HAP-1 (cell line): Measurements from ENCODE around the gene HHAT.
A peak's percentile ranks its signal among the peaks of the same experiment; 100 is the strongest.
"Not testable (repeated sequence)": the region's sequence is repeated elsewhere in the genome, so short reads cannot be mapped to it uniquely, and the experiment has no call there.

Experiments used
- DNase-seq, 2 experiments: peaks; one replicate each; pipeline ENCODE4 v3.0.0-alpha.2; 2016 to 2020; ENCODE audit warnings: low spot score in 2 of 2
- H3K27me3 ChIP-seq: fragments of 250-450 bp; sonication (Bioruptor Pico); 2 replicates; pipeline ENCODE4 v1.5.1; 2020; ENCODE audit warnings: low read depth, mild to moderate bottlenecking, moderate library complexity
- H3K36me3 ChIP-seq: fragments of 250-450 bp; sonication (Bioruptor Pico); replicated peaks from 2 replicates; pipeline ENCODE4 v1.5.1; 2020; ENCODE audit warnings: mild to moderate bottlenecking
- H3K4me1 ChIP-seq: fragments of 250-450 bp; sonication (Bioruptor Pico); 2 replicates; pipeline ENCODE4 v1.5.1; 2020; ENCODE audit warnings: mild to moderate bottlenecking
- H3K4me3 ChIP-seq: fragments of 250-450 bp; sonication (Bioruptor Pico); 2 replicates; pipeline ENCODE4 v1.5.1; 2020; ENCODE audit warnings: mild to moderate bottlenecking, moderate library complexity
- H3K9me3 ChIP-seq: fragments of 250-450 bp; sonication (Bioruptor Pico); 2 replicates; pipeline ENCODE4 v1.5.1; 2020; ENCODE audit warnings: mild to moderate bottlenecking, moderate library complexity
- in situ Hi-C: fragments of 300-500 bp; cut with MboI; formaldehyde crosslinking; loops from 3 replicates; pipeline ENCODE4 v1.14.3; 2020; ENCODE audit warnings: low sequenced_read_pairs, inconsistent platforms, mixed read lengths

Gene HHAT

GRCh38 chr1:210397681-210398080 is 69.0 kb downstream of the HHAT start:
- Histone ChIP-seq H3K4me1 (no peaks in the 10 kb centered on the region), H3K9me3 (no peaks in the 10 kb centered on the region), H3K27me3 (peaks cover 20% of the 10 kb centered on the region), H3K4me3 (no peak overlapping the region), H3K36me3 (no peaks in the 10 kb centered on the region)
- DNase-seq = no peak
- in situ Hi-C loops = loop anchor here (25.0 kb wide), 1 partner anchor 260 kb away; no protein-coding TSS in a partner anchor

- Histone ChIP-seq H3K4me3 (no peak overlapping the region), H3K4me1 (no peaks in the 10 kb centered on the region), H3K9me3 (no peaks in the 10 kb centered on the region), H3K36me3 (no peaks in the 10 kb centered on the region), H3K27me3 (peaks cover 26% of the 10 kb centered on the region)
- no peak for DNase-seq
- in situ Hi-C loops = loop anchor here (25.0 kb wide), 1 partner anchor 261 kb away; no protein-coding TSS in a partner anchor
Measured at GRCh38 chr1:210398466-210398865, 69.8 kb downstream of the HHAT start.

- in situ Hi-C loops = no loop called here
- Histone ChIP-seq H3K27me3 (peaks cover 23% of the 10 kb centered on the region), H3K4me1 (no peaks in the 10 kb centered on the region), H3K36me3 (no peaks in the 10 kb centered on the region), H3K9me3 (no peaks in the 10 kb centered on the region), H3K4me3 (no peak overlapping the region)
- DNase-seq = peak; percentile 57 to 74
Measured at GRCh38 chr1:210400043-210400840, 71.5 kb downstream of the HHAT start.

- in situ Hi-C loops = no loop called here
- no peak for DNase-seq
- H3K36me3 ChIP-seq = no peaks in the 10 kb centered on the region
- H3K27me3 ChIP-seq = peaks cover 9% of the 10 kb centered on the region; the same call in 1 of the 2 replicates
- no peak overlapping the region for H3K4me3 ChIP-seq
- no peaks in the 10 kb centered on the region for H3K9me3 ChIP-seq
- H3K4me1 ChIP-seq = no peaks in the 10 kb centered on the region; the same call in 1 of the 2 replicates
Measured at GRCh38 chr1:210402560-210402959, 73.9 kb downstream of the HHAT start.

GRCh38 chr1:210405316-210405715 is 76.6 kb downstream of the HHAT start:
- no peaks in the 10 kb centered on the region; the same call in 1 of the 2 replicates for H3K4me1 ChIP-seq
- no peaks in the 10 kb centered on the region for H3K9me3 ChIP-seq
- H3K4me3 ChIP-seq = no peak overlapping the region
- H3K27me3 ChIP-seq = peaks cover 9% of the 10 kb centered on the region; the same call in 1 of the 2 replicates
- H3K36me3 ChIP-seq = no peaks in the 10 kb centered on the region
- in situ Hi-C loops = no loop called here
- DNase-seq = no peak

GRCh38 chr1:210406341-210406740 is 77.6 kb downstream of the HHAT start:
- H3K4me3 ChIP-seq, in situ Hi-C loops, H3K4me1 ChIP-seq, H3K27me3 ChIP-seq, H3K9me3 ChIP-seq, DNase-seq, H3K36me3 ChIP-seq: not testable (repeated sequence)

GRCh38 chr1:210407207-210407886 is 78.6 kb downstream of the HHAT start:
- peaks cover 9% of the 10 kb centered on the region; the same call in 1 of the 2 replicates for H3K27me3 ChIP-seq
- in situ Hi-C loops = no loop called here

GRCh38 chr1:210407887-210408252 is 79.2 kb downstream of the HHAT start:
- Histone ChIP-seq H3K4me3 (no peak overlapping the region), H3K27me3 (peaks cover 5% of the 10 kb centered on the region; the same call in 1 of the 2 replicates)
- in situ Hi-C loops = no loop called here

More at GRCh38 chr1:210407207-210407886, 78.6 kb downstream of the HHAT start:
- Histone ChIP-seq H3K9me3 (no peaks in the 10 kb centered on the region), H3K4me3 (no peak overlapping the region), H3K4me1 (no peaks in the 10 kb centered on the region; the same call in 1 of the 2 replicates), H3K36me3 (no peaks in the 10 kb centered on the region)
- DNase-seq = peak; percentile 49 to 83

GRCh38 chr1:210412240-210412639 is 83.5 kb downstream of the HHAT start:
- Histone ChIP-seq H3K9me3 (no peaks in the 10 kb centered on the region), H3K36me3 (no peaks in the 10 kb centered on the region), H3K4me1 (no peaks in the 10 kb centered on the region), H3K27me3 (no peaks in the 10 kb centered on the region), H3K4me3 (no peak overlapping the region)
- no peak for DNase-seq
- in situ Hi-C loops = loop anchor here (10.0 kb wide), 1 partner anchor 723 kb away; the partner anchor contains the start of gene KCNH1

More at GRCh38 chr1:210407887-210408252, 79.2 kb downstream of the HHAT start:
- Histone ChIP-seq H3K36me3 (no peaks in the 10 kb centered on the region), H3K4me1 (no peaks in the 10 kb centered on the region; the same call in 1 of the 2 replicates), H3K9me3 (no peaks in the 10 kb centered on the region)
- DNase-seq = no peak

- in situ Hi-C loops = loop anchor here (10.0 kb wide), 1 partner anchor 721 kb away; the partner anchor contains the start of gene KCNH1
- DNase-seq = no peak
- no peak overlapping the region for H3K4me3 ChIP-seq
- no peaks in the 10 kb centered on the region for H3K27me3 ChIP-seq
- H3K4me1 ChIP-seq = no peaks in the 10 kb centered on the region
- no peaks in the 10 kb centered on the region for H3K36me3 ChIP-seq
- H3K9me3 ChIP-seq = no peaks in the 10 kb centered on the region
Measured at GRCh38 chr1:210413951-210414350, 85.2 kb downstream of the HHAT start.

GRCh38 chr1:210415846-210416448 is 87.2 kb downstream of the HHAT start:
- no peaks in the 10 kb centered on the region for H3K27me3 ChIP-seq
- in situ Hi-C loops = loop anchor here (10.0 kb wide), 1 partner anchor 719 kb away; the partner anchor contains the start of gene KCNH1
- H3K9me3 ChIP-seq = no peaks in the 10 kb centered on the region
- no peak overlapping the region for H3K4me3 ChIP-seq
- no peaks in the 10 kb centered on the region for H3K36me3 ChIP-seq
- no peak for DNase-seq
- H3K4me1 ChIP-seq = no peaks in the 10 kb centered on the region

GRCh38 chr1:210416681-210417080 is 88.0 kb downstream of the HHAT start:
- H3K36me3 ChIP-seq = no peaks in the 10 kb centered on the region
- DNase-seq = no peak
- H3K9me3 ChIP-seq = no peaks in the 10 kb centered on the region
- H3K4me1 ChIP-seq = no peaks in the 10 kb centered on the region
- H3K4me3 ChIP-seq = no peak overlapping the region
- no peaks in the 10 kb centered on the region for H3K27me3 ChIP-seq
- in situ Hi-C loops = loop anchor here (10.0 kb wide), 1 partner anchor 718 kb away; the partner anchor contains the start of gene KCNH1

- Histone ChIP-seq H3K36me3 (no peaks in the 10 kb centered on the region), H3K9me3 (no peaks in the 10 kb centered on the region), H3K4me3 (no peak overlapping the region), H3K4me1 (no peaks in the 10 kb centered on the region), H3K27me3 (no peaks in the 10 kb centered on the region)
- DNase-seq = no peak
- in situ Hi-C loops = loop anchor here (10.0 kb wide), 1 partner anchor 717 kb away; the partner anchor contains the start of gene KCNH1
Measured at GRCh38 chr1:210417881-210418280, 89.2 kb downstream of the HHAT start.
